WERI-Rb-1 (cell line): Measurements from ENCODE around the gene CSTPP1.

Experiments
- DNase-seq: peaks from one replicate; pipeline ENCODE4 v3.0.0-alpha.2; 2020
- H3K27ac ChIP-seq: fragments of 250-450 bp; sonication (Bioruptor Pico); 2 replicates; pipeline ENCODE4 v1.5.1; 2020; ENCODE audit warnings: mild to moderate bottlenecking, moderate library complexity
- H3K27me3 ChIP-seq: fragments of 250-450 bp; sonication (Bioruptor Pico); 2 replicates; pipeline ENCODE4 v1.5.1; 2021; ENCODE audit warnings: mild to moderate bottlenecking, low read depth, moderate library complexity; ENCODE audit not compliant: insufficient read depth, severe bottlenecking
- H3K36me3 ChIP-seq: fragments of 250-450 bp; sonication (Bioruptor Pico); 2 replicates; pipeline ENCODE4 v1.5.1; 2020; ENCODE audit warnings: mild to moderate bottlenecking, moderate library complexity
- H3K4me3 ChIP-seq: 2 replicates; pipeline ENCODE4 v1.5.1; 2011; ENCODE audit warnings: low read depth, mild to moderate bottlenecking, control low read depth, low read length
- H3K9me3 ChIP-seq: fragments of 250-450 bp; sonication (Bioruptor Pico); 2 replicates; pipeline ENCODE4 v1.5.1; 2021; ENCODE audit warnings: mild to moderate bottlenecking, moderate library complexity; ENCODE audit not compliant: severe bottlenecking
- CTCF ChIP-seq: IDR thresholded peaks from 2 replicates; pipeline ENCODE4 v1.5.1; 2011; ENCODE audit warnings: low read depth, mild to moderate bottlenecking, control low read depth, inconsistent platforms, low read length

The CSTPP1 gene

GRCh38 chr11:47148270-47148669 lies 211.7 kb downstream of the CSTPP1 start:
- DNase-seq = no peak
- Histone ChIP-seq H3K4me3 (no peak overlapping the region), H3K36me3 (no peaks in the 10 kb centered on the region; the same call in 1 of the 2 replicates), H3K27me3 (no peaks in the 10 kb centered on the region), H3K27ac (no peak overlapping the region), H3K9me3 (no peaks in the 10 kb centered on the region)
- no peak for TF ChIP-seq CTCF

- no peaks in the 10 kb centered on the region for H3K9me3 ChIP-seq
- DNase-seq = no peak
- no peaks in the 10 kb centered on the region for H3K27me3 ChIP-seq
- no peaks in the 10 kb centered on the region; the same call in 1 of the 2 replicates for H3K36me3 ChIP-seq
- no peak overlapping the region for H3K27ac ChIP-seq
- H3K4me3 ChIP-seq = no peak overlapping the region
- no peak for TF ChIP-seq CTCF
Measured at GRCh38 chr11:47148903-47149531, 212.5 kb downstream of the CSTPP1 start.

- Histone ChIP-seq H3K9me3 (no peaks in the 10 kb centered on the region), H3K36me3 (no peaks in the 10 kb centered on the region; the same call in 1 of the 2 replicates), H3K27ac (no peak overlapping the region), H3K4me3 (no peak overlapping the region), H3K27me3 (no peaks in the 10 kb centered on the region)
- no peak for TF ChIP-seq CTCF
- no peak for DNase-seq
Measured at GRCh38 chr11:47149782-47150181, 213.2 kb downstream of the CSTPP1 start.

- no peak for TF ChIP-seq CTCF
- Histone ChIP-seq H3K27ac (no peak overlapping the region), H3K9me3 (no peaks in the 10 kb centered on the region), H3K36me3 (no peaks in the 10 kb centered on the region; the same call in 1 of the 2 replicates), H3K4me3 (no peak overlapping the region), H3K27me3 (no peaks in the 10 kb centered on the region)
- DNase-seq = no peak
Measured at GRCh38 chr11:47152126-47152952, 215.8 kb downstream of the CSTPP1 start.

GRCh38 chr11:47152953-47153950 lies 216.7 kb downstream of the CSTPP1 start:
- peak; percentile 77 for DNase-seq

More at GRCh38 chr11:47152953-47153950, 216.7 kb downstream of the CSTPP1 start:
- TF ChIP-seq CTCF = peak; percentile 94
- Histone ChIP-seq H3K4me3 (no peak overlapping the region), H3K9me3 (no peaks in the 10 kb centered on the region), H3K36me3 (no peaks in the 10 kb centered on the region; the same call in 1 of the 2 replicates), H3K27ac (no peak overlapping the region), H3K27me3 (no peaks in the 10 kb centered on the region)
